GM12874 (cell line): ENCODE results near the gene RFNG.

Experiments used
- CTCF ChIP-seq: IDR thresholded peaks from 2 replicates; pipeline ENCODE4 v1.5.1; 2011; ENCODE audit warnings: low read depth, mild to moderate bottlenecking, control low read depth, low read length, moderate library complexity; ENCODE audit not compliant: insufficient read depth

RFNG gene

GRCh38 chr17:82045936-82046484, 5.6 kb downstream of the RFNG start:
- no peak for TF ChIP-seq CTCF

GRCh38 chr17:82043507-82043906, 8.1 kb downstream of the RFNG start:
- no peak for TF ChIP-seq CTCF

DNA sequence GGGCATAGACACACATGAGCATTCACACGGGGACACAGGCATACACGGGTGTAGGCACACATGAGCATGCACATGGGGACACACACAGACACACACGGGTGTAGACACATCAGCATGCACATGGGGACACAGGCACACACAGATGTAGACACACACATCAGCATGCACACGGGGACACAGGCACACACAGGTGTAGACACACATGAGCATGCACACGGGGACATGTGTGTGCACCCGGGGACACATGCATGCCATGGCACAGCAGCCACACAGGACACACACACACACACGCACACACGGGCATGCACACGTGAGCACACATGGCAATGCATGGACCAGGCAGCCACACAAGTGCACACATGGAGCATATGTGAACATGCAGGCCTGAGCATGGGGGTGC, 9.0 kb downstream of the RFNG start:
- TF ChIP-seq CTCF, result no peak

DNA sequence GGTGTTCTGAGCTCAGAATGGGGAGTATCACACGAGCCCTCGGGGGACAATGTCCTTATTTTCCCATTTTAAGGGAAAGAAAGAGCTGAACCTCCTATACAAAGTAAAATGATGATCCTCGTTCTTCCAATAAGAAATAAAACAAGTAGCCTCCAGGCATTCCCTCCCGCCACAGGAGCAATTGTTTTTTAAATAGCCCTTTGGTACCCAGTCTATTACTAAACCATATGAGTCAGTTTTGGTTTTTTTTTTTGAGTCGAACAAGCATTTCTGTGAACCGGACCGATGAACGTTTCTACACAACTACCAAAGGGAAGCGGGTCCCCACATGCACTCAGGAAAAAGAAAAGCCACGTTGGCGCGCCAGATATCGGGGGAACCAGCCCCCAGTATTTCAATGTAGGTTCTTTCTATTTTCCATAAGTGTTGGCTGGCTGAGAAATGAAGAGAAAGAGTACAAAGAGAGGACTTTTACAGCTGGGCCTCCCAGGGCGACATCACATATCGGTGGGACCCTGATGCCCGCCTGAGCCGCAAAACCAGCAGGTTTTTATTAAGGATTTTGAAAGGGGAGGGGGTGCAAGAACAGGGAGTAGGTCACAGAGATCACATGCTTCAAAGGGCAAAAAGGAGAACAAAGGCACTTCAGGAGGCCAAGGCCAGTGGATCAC, 10.3 kb downstream of the RFNG start:
- TF ChIP-seq CTCF, result no peak

- no peak for TF ChIP-seq CTCF
Measured at GRCh38 chr17:82039695-82040299, 11.8 kb downstream of the RFNG start.

DNA sequence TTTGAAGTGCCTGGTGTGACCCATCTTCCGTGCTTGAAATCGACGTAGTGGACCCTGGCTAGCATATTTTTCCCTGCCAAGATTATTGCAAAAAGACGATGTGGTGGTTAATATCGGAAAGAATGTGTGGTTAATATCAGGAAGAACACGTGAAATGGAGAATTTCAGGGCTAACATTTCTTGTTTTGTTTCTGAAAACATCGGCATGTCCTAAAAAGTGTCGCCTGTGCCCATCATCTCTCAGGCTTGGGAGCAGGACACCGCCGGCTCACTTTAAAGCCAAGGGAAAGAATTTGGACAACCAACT, 13.8 kb downstream of the RFNG start:
- no peak for TF ChIP-seq CTCF

DNA sequence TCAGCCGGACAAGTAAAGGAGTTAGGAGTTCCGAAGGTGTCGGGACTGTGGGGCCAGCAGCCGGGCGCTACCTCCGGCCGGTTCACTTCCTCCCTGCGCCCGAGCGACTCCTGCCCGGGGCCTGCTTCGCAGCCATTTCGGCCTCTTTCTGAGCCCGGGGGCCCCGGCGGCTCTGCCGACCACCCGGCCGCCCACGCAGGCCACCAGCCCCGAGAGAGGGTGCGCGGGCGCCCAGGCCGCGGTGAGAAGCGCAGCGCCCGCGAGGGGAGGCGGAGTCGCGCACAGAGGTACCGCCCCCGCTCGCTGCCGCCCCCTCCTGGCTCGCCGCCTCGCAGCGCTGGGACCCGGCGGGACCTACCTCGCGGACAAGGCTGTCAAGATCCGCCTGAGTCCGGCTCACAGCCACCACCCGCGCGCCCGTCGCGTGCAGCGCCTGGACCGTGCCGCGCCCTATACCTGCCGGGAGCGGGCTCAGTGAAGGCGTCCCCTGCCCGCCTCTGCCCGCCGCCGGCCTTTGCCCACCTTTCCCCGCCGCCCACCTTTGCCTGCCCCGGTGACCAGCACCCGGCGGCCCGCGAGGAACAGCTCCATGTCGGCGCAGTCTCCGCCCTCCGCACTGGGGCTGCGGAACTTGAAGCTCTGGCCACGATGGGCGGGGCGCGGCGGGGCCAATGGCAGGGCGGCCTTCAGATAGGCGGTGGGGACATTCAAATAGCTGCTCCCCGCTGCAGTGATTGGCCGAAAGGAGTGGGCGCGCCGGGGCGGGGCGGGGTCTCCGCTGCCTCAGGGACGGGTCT, 14.3 kb downstream of the RFNG start, which contains the start of gene DCXR:
Gene DCXR (minus strand): TSS at position 606 of the 797 bp plus-strand sequence. CDS start 15 bp downstream, at position 591.
- TF ChIP-seq CTCF, result peak; percentile 98
